ENCODE results near the gene COG1. TPM values are rescaled to one million over a fixed set of nuclear protein-coding genes. Genes with fewer than 3 reads are reported as not detected.

Gene COG1
- total RNA-seq, 2 donors from 2014 or later, result 34.6 to 52.5 TPM

GRCh38 chr17:73198930-73199260 is 6.0 kb downstream of the COG1 start:
- no peaks in the 10 kb centered on the region for H3K9me3 ChIP-seq
- H3K4me3 ChIP-seq, result no peak overlapping the region
- intact Hi-C loops (cut with DNase I), result loop anchor here (10.0 kb wide), 1 partner anchor 166 kb away; no protein-coding TSS in a partner anchor
- TF ChIP-seq POLR2A (IDR thresholded peaks at IDR 0.05) (no peak), POLR2AphosphoS5 (IDR thresholded peaks at IDR 0.05) (no peak), CTCF (IDR thresholded peaks at IDR 0.05) (no peak)
- no peaks in the 10 kb centered on the region for H3K27me3 ChIP-seq (replicated peaks; ENCODE audit: insufficient read depth)
- no peak overlapping the region for H3K27ac ChIP-seq
- H3K36me3 ChIP-seq, result peaks cover 18 to 30% of the 10 kb centered on the region in 2 donors
- no peak for DNase-seq (ENCODE audit: low spot score)
- 96% methylated on average over 7 of the region's 7 CpGs for WGBS
- peaks cover 5% of the 10 kb centered on the region for H3K4me1 ChIP-seq (replicated peaks)

- intact Hi-C loops (cut with DNase I), result loop anchor here (10.0 kb wide), 1 partner anchor 165 kb away; no protein-coding TSS in a partner anchor
- Histone ChIP-seq H3K27ac (no peak overlapping the region), H3K4me1 (replicated peaks) (peaks cover 5% of the 10 kb centered on the region), H3K27me3 (replicated peaks; ENCODE audit: insufficient read depth) (no peaks in the 10 kb centered on the region), H3K36me3 (peaks cover 18 to 30% of the 10 kb centered on the region in 2 donors), H3K4me3 (no peak overlapping the region), H3K9me3 (no peaks in the 10 kb centered on the region)
- WGBS, result 92% methylated on average over 8 of the region's 8 CpGs
- no peak for DNase-seq (ENCODE audit: low spot score)
- TF ChIP-seq POLR2A (IDR thresholded peaks at IDR 0.05), result no peak
- no peak for TF ChIP-seq CTCF (IDR thresholded peaks at IDR 0.05)
- TF ChIP-seq POLR2AphosphoS5 (IDR thresholded peaks at IDR 0.05), result no peak
These were observed 7.0 kb downstream of the COG1 start for GRCh38 chr17:73199751-73200317.

GRCh38 chr17:73200476-73200875 is 7.6 kb downstream of the COG1 start:
- peaks cover 5% of the 10 kb centered on the region for H3K4me1 ChIP-seq (replicated peaks)
- intact Hi-C loops (cut with DNase I), result no loop called here
- H3K27me3 ChIP-seq (replicated peaks; ENCODE audit: insufficient read depth), result no peaks in the 10 kb centered on the region
- peaks cover 18 to 30% of the 10 kb centered on the region in 2 donors for H3K36me3 ChIP-seq
- H3K4me3 ChIP-seq, result no peak overlapping the region
- H3K27ac ChIP-seq, result no peak overlapping the region
- 85% methylated on average over 10 of the region's 10 CpGs for WGBS
- no peaks in the 10 kb centered on the region for H3K9me3 ChIP-seq
- no peak for TF ChIP-seq POLR2AphosphoS5 (IDR thresholded peaks at IDR 0.05)
- TF ChIP-seq CTCF (IDR thresholded peaks at IDR 0.05), result no peak
- no peak for TF ChIP-seq POLR2A (IDR thresholded peaks at IDR 0.05)
- no peak for DNase-seq (ENCODE audit: low spot score)

GRCh38 chr17:73201215-73202069 is 8.6 kb downstream of the COG1 start:
- TF ChIP-seq POLR2AphosphoS5 (IDR thresholded peaks at IDR 0.05) (no peak), CTCF (IDR thresholded peaks at IDR 0.05) (no peak), POLR2A (IDR thresholded peaks at IDR 0.05) (no peak)
- DNase-seq (ENCODE audit: low spot score), result no peak
- Histone ChIP-seq H3K4me3 (no peak overlapping the region), H3K36me3 (peaks cover 18 to 30% of the 10 kb centered on the region in 2 donors), H3K27ac (no peak overlapping the region), H3K4me1 (replicated peaks) (peaks cover 5% of the 10 kb centered on the region), H3K27me3 (replicated peaks; ENCODE audit: insufficient read depth) (no peaks in the 10 kb centered on the region), H3K9me3 (no peaks in the 10 kb centered on the region)
- WGBS, result 88% methylated on average over 19 of the region's 19 CpGs
- intact Hi-C loops (cut with DNase I), result no loop called here

Data from prostate gland (tissue), 2 donors.